Fibroblast of skin of right biceps (primary cell): ENCODE results near the gene TATDN2.

Experiments
- DNase-seq: peaks from one replicate; pipeline ENCODE4 v3.0.0-alpha.2; 2013

TATDN2 gene

DNA sequence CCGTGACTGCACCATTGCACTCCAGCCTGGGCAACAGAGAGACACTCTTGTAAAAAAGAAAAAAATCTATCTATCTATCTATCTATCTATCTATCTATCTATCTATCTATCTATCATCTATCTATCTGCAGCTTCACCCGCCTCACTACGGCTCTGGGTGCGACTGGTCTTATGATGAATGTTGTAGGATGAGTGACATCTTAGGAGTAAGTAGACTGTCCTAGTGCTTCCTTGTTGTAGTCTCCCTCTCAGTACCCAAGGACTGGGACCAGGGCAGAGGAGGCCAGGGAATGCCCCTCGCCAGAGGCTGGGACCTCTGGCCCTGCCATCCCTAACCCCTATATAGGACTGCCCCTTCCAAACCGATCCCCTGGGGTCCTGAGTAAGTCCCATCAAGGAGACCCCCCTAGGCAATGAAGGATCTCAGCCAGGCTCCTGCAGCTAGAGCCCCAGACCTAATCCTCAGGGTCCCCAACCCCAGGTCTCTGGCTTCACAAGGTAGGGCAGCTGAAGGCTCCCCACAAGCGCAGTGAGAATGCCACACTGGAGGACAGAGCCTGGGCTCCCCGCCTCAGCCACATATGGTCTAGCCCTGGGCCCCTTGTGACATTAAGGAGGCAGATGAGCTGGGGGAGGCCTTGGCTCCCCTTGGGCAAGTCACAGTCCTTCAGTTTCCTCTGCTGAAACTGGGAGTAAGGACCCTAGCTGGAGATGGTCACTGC is 73.5 kb downstream of the TATDN2 start:
- no peak for DNase-seq

DNA sequence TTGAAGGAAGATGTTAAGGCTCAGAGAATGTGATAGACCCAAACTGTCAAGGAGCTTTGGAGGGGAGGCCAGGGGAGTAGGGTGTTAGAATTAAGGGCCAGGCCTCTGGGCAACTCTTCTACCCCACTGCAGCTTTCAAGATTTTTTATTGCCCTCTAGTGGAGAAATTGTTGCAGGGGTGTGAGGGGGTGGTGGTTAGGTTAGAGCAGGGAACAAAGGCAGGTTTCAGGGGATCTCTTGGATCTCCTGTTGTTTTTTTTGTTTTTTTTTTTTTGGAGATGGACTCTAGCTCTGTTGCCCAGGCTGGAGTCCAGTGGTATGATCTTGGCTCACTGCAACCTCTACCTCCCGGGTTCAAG is 74.1 kb downstream of the TATDN2 start:
- no peak for DNase-seq

DNA sequence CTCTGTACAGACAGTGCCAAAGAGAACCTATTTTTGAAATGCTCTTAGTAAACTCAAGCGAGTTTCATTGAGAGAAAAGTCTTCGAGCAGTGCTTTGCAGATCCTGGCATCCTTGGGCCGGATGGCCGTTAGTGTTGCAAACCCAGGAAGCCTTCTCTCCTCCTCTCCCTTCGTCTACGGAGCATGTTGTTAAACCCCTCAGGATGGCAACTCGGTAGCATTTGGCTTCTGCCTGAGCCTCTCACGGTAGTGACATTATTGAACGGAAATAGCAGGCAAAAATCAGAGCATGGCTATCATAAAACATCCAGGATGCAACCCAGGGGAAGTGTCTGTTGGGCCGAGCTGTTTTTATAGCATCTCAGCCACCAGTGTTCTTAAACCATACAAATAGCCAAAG is 79.3 kb downstream of the TATDN2 start:
- DNase-seq: no peak

DNA sequence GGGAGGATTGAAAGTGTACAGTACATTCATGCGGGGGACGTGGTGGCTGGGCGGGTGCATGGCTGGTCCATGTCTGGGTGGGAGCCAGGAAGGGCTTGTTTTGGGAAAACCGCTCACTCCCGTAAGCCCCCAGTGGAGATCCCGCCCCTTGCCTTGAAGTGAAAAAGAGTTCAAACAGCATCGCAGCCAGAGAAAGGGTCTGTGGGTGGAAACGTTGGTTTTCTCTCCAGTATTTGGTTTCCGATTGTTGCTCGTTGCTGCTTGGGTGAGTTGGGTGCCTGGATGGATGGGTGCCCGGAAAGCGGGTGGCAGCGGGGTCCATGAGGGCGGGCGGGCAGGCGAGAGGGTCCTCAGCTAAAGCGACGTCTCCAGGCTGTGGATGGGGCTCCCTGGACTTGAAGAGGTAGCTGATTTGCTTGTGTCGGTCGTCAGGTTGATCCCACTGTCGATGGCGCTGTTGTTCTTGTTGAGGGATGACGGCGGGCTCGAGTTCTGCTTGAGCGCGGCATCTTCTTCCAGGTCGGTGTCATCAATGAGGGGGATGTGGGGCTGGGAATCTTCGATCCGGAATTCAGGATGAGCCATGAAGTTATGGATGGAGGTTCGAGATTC is 80.3 kb downstream of the TATDN2 start:
- no peak for DNase-seq

DNA sequence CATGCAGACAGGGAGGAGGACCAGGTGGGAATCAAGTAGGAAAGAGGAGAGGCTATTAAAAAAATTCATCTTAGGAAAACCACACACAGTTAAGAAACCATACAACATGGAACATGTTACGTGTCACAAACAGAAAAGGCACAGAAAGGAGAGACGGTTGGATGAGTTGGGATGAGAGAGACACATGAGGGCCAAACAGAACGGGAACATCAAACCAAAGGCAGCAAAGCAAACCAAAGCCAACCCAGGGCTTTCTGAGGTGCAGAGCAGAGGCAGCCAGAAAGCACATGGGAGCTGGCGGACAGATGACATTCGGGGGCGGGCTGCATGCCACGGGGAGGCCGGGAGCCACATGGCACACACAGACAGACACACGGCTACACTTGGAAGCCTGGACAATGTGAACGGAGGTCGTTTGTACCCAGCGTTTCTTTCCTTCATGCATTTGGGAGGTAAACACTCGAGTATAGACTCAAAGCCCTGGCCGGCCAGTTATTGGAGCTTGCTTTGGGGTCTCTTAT is 81.3 kb downstream of the TATDN2 start:
- DNase-seq: no peak

DNA sequence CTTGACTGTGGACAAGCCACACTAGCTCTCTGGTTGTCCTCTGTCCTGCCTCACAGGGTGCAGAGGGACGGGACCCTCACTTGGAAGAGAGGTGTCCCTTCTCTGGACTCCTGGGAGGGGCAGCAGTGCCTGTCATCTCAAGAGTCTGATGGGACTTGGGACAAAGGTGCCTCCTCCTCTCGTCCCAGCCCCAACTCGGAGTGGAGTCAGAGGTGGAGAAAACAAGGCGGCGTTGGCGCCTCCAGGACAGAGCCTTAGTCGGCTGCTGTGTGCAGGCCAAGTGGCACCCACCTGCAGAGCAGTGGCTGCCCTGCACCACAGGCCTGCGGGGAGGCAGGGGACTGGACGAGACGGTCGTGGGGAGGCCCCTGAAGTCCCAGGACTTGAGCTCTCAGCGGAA is 82.1 kb downstream of the TATDN2 start:
- DNase-seq: no peak
